ENCODE data around the gene MTF2.

DNA sequence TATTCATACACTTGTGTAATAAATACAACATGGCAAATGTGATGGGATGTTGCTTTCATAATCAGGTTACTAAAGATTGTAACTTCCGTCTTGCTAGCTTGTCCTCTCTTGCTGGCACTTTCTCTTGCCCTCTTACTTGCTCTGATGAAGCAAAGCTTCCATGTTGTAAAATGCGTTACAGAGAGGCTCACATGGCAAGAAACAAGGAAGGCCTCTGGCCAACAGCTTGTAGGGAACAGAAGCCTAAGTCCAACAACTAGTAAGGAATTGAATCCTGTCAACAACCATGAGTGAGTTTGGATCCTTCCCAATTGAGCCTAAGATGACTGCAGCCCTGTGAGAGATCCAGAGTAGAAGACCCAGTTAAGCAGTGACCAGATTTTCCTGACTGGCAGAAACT lies 85.7 kb downstream of the MTF2 start:
- no peak for TF ChIP-seq POLR2AphosphoS5 (IDR thresholded peaks at IDR 0.05)
- no peak for TF ChIP-seq POLR2A (IDR thresholded peaks at IDR 0.05)
- TF ChIP-seq CTCF (IDR thresholded peaks at IDR 0.05) = no peak
